Measurements from ENCODE around the gene ARHGAP10.
"Not testable (repeated sequence)": the region's sequence is repeated elsewhere in the genome, so short reads cannot be mapped to it uniquely, and the experiment has no call there.

The ARHGAP10 gene

GRCh38 chr4:147880511-147880910, 148.6 kb downstream of the ARHGAP10 start:
- no peak for DNase-seq (ENCODE audit: extremely low read depth, low read depth)
- no peak overlapping the region for H3K4me3 ChIP-seq (replicated peaks; ENCODE audit: low read depth, low read length)
- TF ChIP-seq, protein P1, sequence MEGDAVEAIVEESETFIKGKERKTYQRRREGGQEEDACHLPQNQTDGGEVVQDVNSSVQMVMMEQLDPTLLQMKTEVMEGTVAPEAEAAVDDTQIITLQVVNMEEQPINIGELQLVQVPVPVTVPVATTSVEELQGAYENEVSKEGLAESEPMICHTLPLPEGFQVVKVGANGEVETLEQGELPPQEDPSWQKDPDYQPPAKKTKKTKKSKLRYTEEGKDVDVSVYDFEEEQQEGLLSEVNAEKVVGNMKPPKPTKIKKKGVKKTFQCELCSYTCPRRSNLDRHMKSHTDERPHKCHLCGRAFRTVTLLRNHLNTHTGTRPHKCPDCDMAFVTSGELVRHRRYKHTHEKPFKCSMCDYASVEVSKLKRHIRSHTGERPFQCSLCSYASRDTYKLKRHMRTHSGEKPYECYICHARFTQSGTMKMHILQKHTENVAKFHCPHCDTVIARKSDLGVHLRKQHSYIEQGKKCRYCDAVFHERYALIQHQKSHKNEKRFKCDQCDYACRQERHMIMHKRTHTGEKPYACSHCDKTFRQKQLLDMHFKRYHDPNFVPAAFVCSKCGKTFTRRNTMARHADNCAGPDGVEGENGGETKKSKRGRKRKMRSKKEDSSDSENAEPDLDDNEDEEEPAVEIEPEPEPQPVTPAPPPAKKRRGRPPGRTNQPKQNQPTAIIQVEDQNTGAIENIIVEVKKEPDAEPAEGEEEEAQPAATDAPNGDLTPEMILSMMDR (IDR thresholded peaks at IDR 0.05; ENCODE audit: low read depth, low read length, missing control alignments): no peak

GRCh38 chr4:147884536-147884935, 152.6 kb downstream of the ARHGAP10 start:
- no peak overlapping the region for H3K4me3 ChIP-seq (replicated peaks; ENCODE audit: low read depth, low read length)
- no peak for DNase-seq (ENCODE audit: extremely low read depth, low read depth)
- TF ChIP-seq, protein P1 (IDR thresholded peaks at IDR 0.05; ENCODE audit: low read depth, low read length, missing control alignments): no peak

DNA sequence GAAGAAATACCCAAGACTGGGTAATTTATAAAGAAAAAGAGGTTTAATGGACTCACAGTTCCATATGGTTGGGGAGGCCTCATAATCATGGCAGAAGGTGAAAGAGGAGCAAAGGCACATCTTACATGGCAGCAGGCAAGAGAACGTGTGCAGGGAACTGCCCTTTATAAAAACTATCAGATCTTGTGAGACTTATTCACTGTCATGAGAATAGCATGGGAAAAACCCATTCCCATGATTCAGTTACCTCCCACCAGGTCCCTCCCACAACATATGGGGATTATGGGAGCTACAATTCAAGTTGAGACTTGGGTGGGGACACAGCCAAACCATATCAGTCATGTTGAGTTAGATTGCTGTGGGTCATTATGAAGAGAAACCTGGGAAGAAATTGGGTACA, 153.3 kb downstream of the ARHGAP10 start:
- DNase-seq (ENCODE audit: extremely low read depth, low read depth): not testable (repeated sequence)

DNA sequence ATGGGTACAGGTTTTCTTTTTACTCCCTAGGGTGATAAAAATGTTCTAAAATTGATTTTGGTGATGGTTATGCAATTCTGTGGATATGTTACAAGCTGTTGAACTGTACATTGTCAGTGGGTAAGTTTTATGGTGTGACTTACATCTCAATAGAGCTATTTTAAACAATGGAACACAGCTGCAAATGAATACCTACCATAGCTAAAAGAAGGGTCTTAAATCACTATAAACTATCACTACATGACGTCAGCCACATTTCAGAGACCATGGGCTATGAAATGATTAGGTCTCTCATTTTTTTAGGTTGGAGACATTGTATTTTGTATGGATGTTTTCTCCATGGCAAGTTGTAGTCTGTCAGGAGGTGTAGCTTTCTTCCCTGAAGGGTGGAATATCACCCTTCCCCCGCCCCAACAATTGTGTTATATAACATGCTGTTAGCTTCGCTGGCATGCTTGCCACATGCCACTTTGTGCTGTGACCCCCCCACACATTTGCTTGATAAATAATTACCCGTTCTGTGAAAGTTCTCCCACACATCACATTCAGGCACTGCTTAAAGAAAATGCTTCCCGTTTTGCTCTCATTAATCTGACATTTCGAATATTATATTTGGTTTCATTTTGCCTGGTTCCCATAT, 159.7 kb downstream of the ARHGAP10 start:
- TF ChIP-seq, protein P1 (IDR thresholded peaks at IDR 0.05; ENCODE audit: low read depth, low read length, missing control alignments): no peak
- DNase-seq (ENCODE audit: extremely low read depth, low read depth): no peak
- H3K4me3 ChIP-seq (replicated peaks; ENCODE audit: low read depth, low read length): no peak overlapping the region

More for the DNA sequence above, 153.3 kb downstream of the ARHGAP10 start:
- H3K4me3 ChIP-seq (replicated peaks; ENCODE audit: low read depth, low read length): not testable (repeated sequence)

DNA sequence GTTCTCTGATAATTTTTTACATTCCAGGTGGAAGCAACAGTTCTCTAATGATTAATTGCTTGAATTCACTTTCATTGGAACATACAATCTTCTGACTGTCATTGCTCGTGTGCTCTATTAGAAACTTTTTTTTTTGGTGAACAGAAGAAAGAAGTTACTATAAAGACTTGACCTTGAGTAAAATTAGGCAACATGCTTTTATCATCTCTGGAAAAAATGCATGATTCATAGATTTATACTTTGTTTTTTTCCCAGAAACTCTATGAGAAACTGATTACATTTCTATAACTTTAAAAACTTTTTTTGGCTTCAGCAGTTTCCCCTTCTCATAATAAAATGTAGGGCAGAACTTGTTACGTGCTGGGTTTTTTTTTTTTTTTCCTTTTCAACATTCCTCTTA, 167.6 kb downstream of the ARHGAP10 start:
- TF ChIP-seq, protein P1 (IDR thresholded peaks at IDR 0.05; ENCODE audit: low read depth, low read length, missing control alignments): no peak
- no peak overlapping the region for H3K4me3 ChIP-seq (replicated peaks; ENCODE audit: low read depth, low read length)
- DNase-seq (ENCODE audit: extremely low read depth, low read depth): no peak

GRCh38 chr4:147901388-147901787, 169.5 kb downstream of the ARHGAP10 start:
- no peak overlapping the region for H3K4me3 ChIP-seq (replicated peaks; ENCODE audit: low read depth, low read length)
- no peak for DNase-seq (ENCODE audit: extremely low read depth, low read depth)
- TF ChIP-seq, protein P1 (IDR thresholded peaks at IDR 0.05; ENCODE audit: low read depth, low read length, missing control alignments): no peak

DNA sequence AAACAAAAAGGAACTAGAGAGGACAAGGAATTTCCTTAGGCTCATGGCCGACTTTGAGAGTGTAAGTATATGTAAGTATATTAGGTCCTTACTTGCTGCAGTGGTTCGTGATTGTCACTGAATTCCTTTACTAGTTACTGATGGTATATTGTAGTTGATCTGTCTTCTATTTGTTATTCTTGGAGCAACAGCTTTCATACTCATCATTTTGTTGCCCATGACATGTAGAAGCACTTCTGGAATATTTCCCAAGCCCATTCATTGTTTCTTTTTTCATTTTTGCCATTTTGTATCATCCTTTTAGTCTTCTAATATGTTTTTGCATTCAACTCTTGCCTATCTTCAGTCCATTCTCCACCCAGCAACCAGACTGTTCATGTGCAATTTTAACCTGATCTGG, 170.0 kb downstream of the ARHGAP10 start:
- TF ChIP-seq, protein P1 (IDR thresholded peaks at IDR 0.05; ENCODE audit: low read depth, low read length, missing control alignments): no peak
- no peak for DNase-seq (ENCODE audit: extremely low read depth, low read depth)
- H3K4me3 ChIP-seq (replicated peaks; ENCODE audit: low read depth, low read length): no peak overlapping the region
